ENCODE measurements around the gene MYDGF.

Gene MYDGF

DNA sequence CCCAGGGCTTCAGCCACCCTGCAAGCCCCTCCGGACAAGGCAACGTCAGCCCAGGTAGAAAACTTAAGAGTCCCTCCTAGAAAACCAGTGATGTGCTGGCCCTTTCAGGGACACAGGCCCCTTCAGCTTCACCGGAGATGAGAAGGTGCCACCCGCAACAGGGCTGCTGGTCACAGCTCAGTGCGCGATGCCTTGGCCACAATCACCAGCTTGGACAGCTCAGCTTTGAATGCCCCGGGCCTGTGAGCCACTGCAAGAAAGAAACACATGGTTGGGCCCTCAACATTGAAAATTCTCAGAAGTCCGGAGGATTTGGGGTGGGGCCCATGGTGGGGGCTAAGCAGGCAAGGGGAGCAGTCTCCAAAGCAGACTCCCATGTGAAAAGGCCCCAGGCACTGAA is 12.3 kb downstream of the MYDGF start:
- Histone ChIP-seq H3K4me1 (ENCODE audit: low read length) (no peaks in the 10 kb centered on the region), H3K4me3 (ENCODE audit: low read length) (no peak overlapping the region), H3K27me3 (replicated peaks; ENCODE audit: insufficient read depth, low read length) (no peaks in the 10 kb centered on the region), H3F3A (ENCODE audit: insufficient read depth, low read length) (peaks cover 6% of the 10 kb centered on the region; the same call in 1 of the 2 replicates), H3K9me2 (replicated peaks; ENCODE audit: insufficient read depth, low read length) (no peaks in the 10 kb centered on the region), H3K27ac (ENCODE audit: low read length) (no peak overlapping the region), H3K79me2 (ENCODE audit: low read length) (no peaks in the 10 kb centered on the region), H3K9me3 (replicated peaks; ENCODE audit: insufficient read depth, low read length) (no peaks in the 10 kb centered on the region), H2AFZ (ENCODE audit: low read length) (no peak overlapping the region), H3K9ac (ENCODE audit: low read length) (no peak overlapping the region), H3K4me2 (ENCODE audit: low read depth, low read length) (no peak overlapping the region), H3K36me3 (replicated peaks; ENCODE audit: insufficient read depth, low read length) (0 out of 2 replicates have a peak, but pooled peaks cover 4% of the 10 kb centered on the region), H4K20me1 (ENCODE audit: insufficient read depth, low read length) (no peaks in the 10 kb centered on the region)
- DNase-seq, result no peak
- TF ChIP-seq, protein P1, sequence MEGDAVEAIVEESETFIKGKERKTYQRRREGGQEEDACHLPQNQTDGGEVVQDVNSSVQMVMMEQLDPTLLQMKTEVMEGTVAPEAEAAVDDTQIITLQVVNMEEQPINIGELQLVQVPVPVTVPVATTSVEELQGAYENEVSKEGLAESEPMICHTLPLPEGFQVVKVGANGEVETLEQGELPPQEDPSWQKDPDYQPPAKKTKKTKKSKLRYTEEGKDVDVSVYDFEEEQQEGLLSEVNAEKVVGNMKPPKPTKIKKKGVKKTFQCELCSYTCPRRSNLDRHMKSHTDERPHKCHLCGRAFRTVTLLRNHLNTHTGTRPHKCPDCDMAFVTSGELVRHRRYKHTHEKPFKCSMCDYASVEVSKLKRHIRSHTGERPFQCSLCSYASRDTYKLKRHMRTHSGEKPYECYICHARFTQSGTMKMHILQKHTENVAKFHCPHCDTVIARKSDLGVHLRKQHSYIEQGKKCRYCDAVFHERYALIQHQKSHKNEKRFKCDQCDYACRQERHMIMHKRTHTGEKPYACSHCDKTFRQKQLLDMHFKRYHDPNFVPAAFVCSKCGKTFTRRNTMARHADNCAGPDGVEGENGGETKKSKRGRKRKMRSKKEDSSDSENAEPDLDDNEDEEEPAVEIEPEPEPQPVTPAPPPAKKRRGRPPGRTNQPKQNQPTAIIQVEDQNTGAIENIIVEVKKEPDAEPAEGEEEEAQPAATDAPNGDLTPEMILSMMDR (IDR thresholded peaks at IDR 0.05; ENCODE audit: low read length), result no peak

- Histone ChIP-seq H3K27me3 (replicated peaks; ENCODE audit: insufficient read depth, low read length) (no peaks in the 10 kb centered on the region), H2AFZ (ENCODE audit: low read length) (no peak overlapping the region), H3K36me3 (replicated peaks; ENCODE audit: insufficient read depth, low read length) (0 out of 2 replicates have a peak, but pooled peaks cover 4% of the 10 kb centered on the region), H3K27ac (ENCODE audit: low read length) (no peak overlapping the region), H3F3A (ENCODE audit: insufficient read depth, low read length) (peaks cover 6% of the 10 kb centered on the region; the same call in 1 of the 2 replicates), H3K4me2 (ENCODE audit: low read depth, low read length) (no peak overlapping the region), H3K4me3 (ENCODE audit: low read length) (no peak overlapping the region), H4K20me1 (ENCODE audit: insufficient read depth, low read length) (no peaks in the 10 kb centered on the region), H3K9ac (ENCODE audit: low read length) (no peak overlapping the region), H3K9me3 (replicated peaks; ENCODE audit: insufficient read depth, low read length) (no peaks in the 10 kb centered on the region), H3K4me1 (ENCODE audit: low read length) (no peaks in the 10 kb centered on the region), H3K9me2 (replicated peaks; ENCODE audit: insufficient read depth, low read length) (no peaks in the 10 kb centered on the region), H3K79me2 (ENCODE audit: low read length) (no peaks in the 10 kb centered on the region)
- no peak for DNase-seq
- TF ChIP-seq, protein P1 (IDR thresholded peaks at IDR 0.05; ENCODE audit: low read length), result no peak
- no peak for TF ChIP-seq EZH2 (optimal IDR thresholded peaks at IDR 0.05; ENCODE audit: low read depth, low read length)
- TF ChIP-seq EZH2phosphoT487 (IDR thresholded peaks at IDR 0.05; ENCODE audit: low read length), result no peak
Measured at GRCh38 chr19:4657262-4657661, 12.9 kb downstream of the MYDGF start.

- H3K9ac ChIP-seq (ENCODE audit: low read length), result no peak overlapping the region
Measured at GRCh38 chr19:4656102-4656501, 14.0 kb downstream of the MYDGF start.

More at GRCh38 chr19:4656102-4656501, 14.0 kb downstream of the MYDGF start:
- H3K79me2 ChIP-seq (ENCODE audit: low read length), result no peaks in the 10 kb centered on the region
- no peaks in the 10 kb centered on the region for H4K20me1 ChIP-seq (ENCODE audit: insufficient read depth, low read length)
- H3K4me3 ChIP-seq (ENCODE audit: low read length), result no peak overlapping the region
- H3K27ac ChIP-seq (ENCODE audit: low read length), result no peak overlapping the region
- no peak for DNase-seq
- no peaks in the 10 kb centered on the region for H3K27me3 ChIP-seq (replicated peaks; ENCODE audit: insufficient read depth, low read length)
- no peak overlapping the region for H3K4me2 ChIP-seq (ENCODE audit: low read depth, low read length)
- no peaks in the 10 kb centered on the region for H3K4me1 ChIP-seq (ENCODE audit: low read length)
- peaks cover 6% of the 10 kb centered on the region; the same call in 1 of the 2 replicates for H3F3A ChIP-seq (ENCODE audit: insufficient read depth, low read length)
- no peak overlapping the region for H2AFZ ChIP-seq (ENCODE audit: low read length)
- 0 out of 2 replicates have a peak, but pooled peaks cover 2% of the 10 kb centered on the region for H3K36me3 ChIP-seq (replicated peaks; ENCODE audit: insufficient read depth, low read length)
- H3K9me2 ChIP-seq (replicated peaks; ENCODE audit: insufficient read depth, low read length), result no peaks in the 10 kb centered on the region
- TF ChIP-seq EZH2phosphoT487 (IDR thresholded peaks at IDR 0.05; ENCODE audit: low read length) (no peak), EZH2 (optimal IDR thresholded peaks at IDR 0.05; ENCODE audit: low read depth, low read length) (no peak)
- TF ChIP-seq, protein P1 (IDR thresholded peaks at IDR 0.05; ENCODE audit: low read length), result no peak
- no peaks in the 10 kb centered on the region for H3K9me3 ChIP-seq (replicated peaks; ENCODE audit: insufficient read depth, low read length)

Data from MM.1S (cell line).